ENCODE results near the gene SYPL1.

GRCh38 chr7:106110238-106110560 is 1.9 kb downstream of the SYPL1 start:
- TF ChIP-seq CTCF (IDR thresholded peaks at IDR 0.05) (no peak), POLR2A (IDR thresholded peaks at IDR 0.05) (no peak)

Data from upper lobe of left lung (tissue), 4 donors.